Gastrocnemius medialis (tissue), 4 donors: ENCODE results near the gene AHNAK2. TPM values are rescaled to one million over a fixed set of nuclear protein-coding genes. Genes with fewer than 3 reads are reported as not detected.

Experiments
- ATAC-seq, 2 donors: fragments of 150-250 bp; one replicate each; pipeline ENCODE4 v1.9.1; 2016
- DNase-seq, 2 donors: peaks; one replicate each; pipeline ENCODE4 v3.0.0-alpha.2; 2019
- H3K27ac ChIP-seq, 4 donors: fragments of 200-600 bp; sonication (generic); 1 replicate in 1 of 4; 2 replicates in 3 of 4; pipeline ENCODE4 v1.5.1; 2016 to 2018; ENCODE audit warnings: mild to moderate bottlenecking in 2 of 4, moderate library complexity in 1 of 4
- H3K27me3 ChIP-seq, 3 donors: fragments of 200-600 bp; sonication (generic) in 2 of 3; 1 replicate in 1 of 3; 2 replicates in 2 of 3; pipeline versions ENCODE4 v1.5.1 to v1.6.0; 2016 to 2019; ENCODE audit warnings: mild to moderate bottlenecking in 1 of 3, moderate library complexity in 1 of 3
- H3K36me3 ChIP-seq, 2 donors: fragments of 200-600 bp; sonication (generic) in 1 of 2; one replicate each; pipeline ENCODE4 v1.5.1; 2017 to 2018
- H3K4me1 ChIP-seq, 2 donors: fragments of 200-600 bp; sonication (generic) in 1 of 2; one replicate each; pipeline ENCODE4 v1.5.1; 2016 to 2017; ENCODE audit warnings: mild to moderate bottlenecking in 2 of 2
- H3K4me3 ChIP-seq, 4 donors: fragments of 200-600 bp; sonication (generic) in 3 of 4; 1 replicate in 1 of 4; 2 replicates in 3 of 4; pipeline ENCODE4 v1.5.1; 2016 to 2019; ENCODE audit warnings: mild to moderate bottlenecking in 2 of 4
- H3K9me3 ChIP-seq, 3 donors: fragments of 200-600 bp; sonication (generic) in 2 of 3; 1 replicate in 1 of 3; 2 replicates in 2 of 3; pipeline ENCODE4 v1.5.1; 2016 to 2019
- CTCF ChIP-seq, 5 experiments: fragments of 450-650 bp in 3 of 5; fragments of 200-600 bp in 2 of 5; sonication (generic) in 2 of 5; IDR thresholded peaks in 4 of 5; conservative IDR thresholded peaks in 1 of 5; 1 replicate in 4 of 5; 2 replicates in 1 of 5; pipeline ENCODE4 v1.5.1; 2016 to 2019; ENCODE audit warnings: antibody characterized with exemption in 5 of 5, mild to moderate bottlenecking in 3 of 5, moderate library complexity in 3 of 5
- POLR2A ChIP-seq, 2 donors: fragments of 450-650 bp; IDR thresholded peaks; one replicate each; pipeline ENCODE4 v1.6.1; 2017; ENCODE audit warnings: antibody characterized with exemption in 2 of 2, mild to moderate bottlenecking in 2 of 2, moderate library complexity in 2 of 2
- in situ Hi-C, 4 donors: fragments of 200-750 bp; cut with MboI; loops; one replicate each; pipeline versions ENCODE4 v1.15.0 to v1.8.0; 2017; ENCODE audit warnings: low sequenced_read_pairs in 4 of 4
- intact Hi-C: fragments of 100-400 bp; cut with DNase I; formaldehyde crosslinking; loops from one replicate; pipeline ENCODE4 v1.15.1; 2023; ENCODE audit warnings: low total_unique reads
- total RNA-seq, 4 donors: library from RNA; depleted of rRNA; stranded (reverse); fragments of >200 nt; gene quantifications; one replicate each; pipeline versions ENCODE4 v1.1.0 to v1.2.3, GENCODE V29; 2016

Gene AHNAK2
- total RNA-seq, 4 donors from 2014 or later = 2.0 to 8.6 (median 3.4) TPM

DNA sequence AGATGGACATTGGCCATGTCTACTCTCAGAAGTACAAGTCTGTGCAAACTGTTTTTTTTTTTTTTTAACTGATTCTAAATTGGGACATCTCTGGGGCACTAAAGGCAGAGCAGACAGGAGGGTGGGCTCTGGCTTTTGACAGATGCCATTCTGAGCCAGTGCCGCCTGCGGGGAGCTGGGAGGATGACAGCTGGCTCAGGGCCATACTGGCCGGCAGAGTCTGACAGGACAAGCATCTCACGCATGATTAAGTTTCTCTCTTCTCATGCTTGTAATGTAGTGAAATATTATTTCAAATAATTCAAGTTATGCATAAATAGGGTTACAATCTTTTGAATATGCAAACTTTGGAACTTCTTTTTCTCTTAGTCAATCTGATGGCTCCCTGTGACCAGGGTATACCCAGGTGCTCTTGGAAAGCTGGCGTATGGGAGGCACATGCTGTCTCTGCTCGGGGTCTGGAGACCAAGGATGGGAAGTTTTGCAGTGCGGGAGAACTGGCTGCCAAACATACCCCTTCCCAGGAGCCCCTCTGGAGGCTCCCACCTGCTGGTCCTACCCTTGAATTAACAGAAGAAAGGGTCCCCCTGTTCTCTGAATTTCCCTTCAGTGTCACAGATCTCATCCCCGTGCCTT, 35.1 kb upstream of the AHNAK2 start:
- no peak overlapping the region for H3K27ac ChIP-seq
- ATAC-seq (no peak), DNase-seq (no peak)
- in situ Hi-C loops (no loop called here), intact Hi-C loops (loop anchor here (5.0 kb wide), 1 partner anchor 34 kb away; no protein-coding TSS in a partner anchor)
- H3K9me3 ChIP-seq = no peaks in the 10 kb centered on the region
- no peaks in the 10 kb centered on the region for H3K4me1 ChIP-seq
- H3K27me3 ChIP-seq = no peaks in the 10 kb centered on the region
- TF ChIP-seq CTCF (IDR thresholded peaks at IDR 0.05 in 4 of 5, conservative IDR thresholded peaks at IDR 0.05 in 1 of 5) = no peak
- TF ChIP-seq POLR2A (IDR thresholded peaks at IDR 0.05) = no peak
- no peak overlapping the region for H3K4me3 ChIP-seq
- H3K36me3 ChIP-seq = peaks cover 0 to 7% of the 10 kb centered on the region in 2 donors

GRCh38 chr14:105012171-105012985, 34.2 kb upstream of the AHNAK2 start:
- DNase-seq (no peak), ATAC-seq (no peak)
- in situ Hi-C loops (no loop called here), intact Hi-C loops (loop anchor here (5.0 kb wide), 1 partner anchor 35 kb away; no protein-coding TSS in a partner anchor)
- Histone ChIP-seq H3K36me3 (peaks cover 0 to 7% of the 10 kb centered on the region in 2 donors), H3K4me1 (no peaks in the 10 kb centered on the region), H3K27me3 (no peaks in the 10 kb centered on the region), H3K27ac (no peak overlapping the region), H3K9me3 (no peaks in the 10 kb centered on the region), H3K4me3 (no peak overlapping the region)
- TF ChIP-seq POLR2A (IDR thresholded peaks at IDR 0.05) = no peak
- TF ChIP-seq CTCF (IDR thresholded peaks at IDR 0.05 in 4 of 5, conservative IDR thresholded peaks at IDR 0.05 in 1 of 5) = peak in 2 of 5 experiments; percentile 23 to 44

DNA sequence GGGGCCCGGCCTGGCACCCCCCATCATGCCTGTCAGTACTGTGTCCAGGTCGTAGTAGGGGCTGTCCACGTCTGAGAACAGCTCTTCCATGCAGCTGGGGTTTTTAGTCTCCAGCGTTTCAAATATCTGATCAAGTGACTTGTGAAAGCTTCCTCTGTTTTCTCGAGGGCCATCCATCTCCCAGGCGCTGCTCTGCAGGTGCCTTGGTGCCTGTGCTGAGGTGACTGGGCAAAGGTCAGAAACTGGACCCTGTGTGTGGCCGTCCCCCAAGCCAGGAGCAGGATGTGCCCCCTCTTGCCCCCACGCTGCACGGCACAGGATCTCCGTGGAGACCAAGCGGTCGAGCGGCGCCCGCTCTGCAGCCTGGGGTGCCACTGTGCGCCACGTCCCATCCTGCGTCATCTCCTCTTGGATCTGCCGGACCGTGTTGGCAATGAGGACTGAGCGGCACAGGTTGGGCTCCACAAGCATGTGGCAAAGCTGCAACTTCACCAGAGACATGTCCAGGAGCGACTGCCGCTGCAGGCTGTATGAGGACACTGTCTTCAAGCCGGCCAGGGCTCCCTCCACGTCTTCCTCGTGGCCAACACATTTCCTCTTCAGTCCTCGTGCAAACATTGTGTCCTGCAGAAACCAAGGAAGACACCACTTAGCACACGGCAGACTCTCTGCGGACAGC, 33.3 kb upstream of the AHNAK2 start:
- no peaks in the 10 kb centered on the region for H3K27me3 ChIP-seq

GRCh38 chr14:105010891-105011291, 32.7 kb upstream of the AHNAK2 start:
- ATAC-seq = no peak
- intact Hi-C loops = loop anchor here (5.0 kb wide), 1 partner anchor 36 kb away; no protein-coding TSS in a partner anchor
- TF ChIP-seq CTCF (IDR thresholded peaks at IDR 0.05 in 4 of 5, conservative IDR thresholded peaks at IDR 0.05 in 1 of 5) (no peak), POLR2A (IDR thresholded peaks at IDR 0.05) (no peak)

More for the DNA sequence above, 33.3 kb upstream of the AHNAK2 start:
- in situ Hi-C loops (no loop called here), intact Hi-C loops (loop anchor here (5.0 kb wide), 1 partner anchor 36 kb away; no protein-coding TSS in a partner anchor)
- no peaks in the 10 kb centered on the region for H3K9me3 ChIP-seq
- ATAC-seq = no peak
- H3K4me1 ChIP-seq = no peaks in the 10 kb centered on the region
- DNase-seq = no peak
- no peak overlapping the region for H3K27ac ChIP-seq
- peaks cover 0 to 7% of the 10 kb centered on the region in 2 donors for H3K36me3 ChIP-seq
- H3K4me3 ChIP-seq = no peak overlapping the region
- TF ChIP-seq POLR2A (IDR thresholded peaks at IDR 0.05) = no peak
- no peak for TF ChIP-seq CTCF (IDR thresholded peaks at IDR 0.05 in 4 of 5, conservative IDR thresholded peaks at IDR 0.05 in 1 of 5)

More at GRCh38 chr14:105010891-105011291, 32.7 kb upstream of the AHNAK2 start:
- no peak for DNase-seq
- peaks cover 0 to 7% of the 10 kb centered on the region in 2 donors for H3K36me3 ChIP-seq
- in situ Hi-C loops = no loop called here
- no peaks in the 10 kb centered on the region for H3K4me1 ChIP-seq
- no peaks in the 10 kb centered on the region for H3K27me3 ChIP-seq
- no peaks in the 10 kb centered on the region for H3K9me3 ChIP-seq
- no peak overlapping the region for H3K27ac ChIP-seq
- no peak overlapping the region for H3K4me3 ChIP-seq
